ENCODE data around the gene LRPAP1. TPM values are rescaled to one million over a fixed set of nuclear protein-coding genes. Genes with fewer than 3 reads are reported as not detected.

The LRPAP1 gene
- total RNA-seq, 2 experiments from 2014 or later: 58.2 to 61.2 TPM

DNA sequence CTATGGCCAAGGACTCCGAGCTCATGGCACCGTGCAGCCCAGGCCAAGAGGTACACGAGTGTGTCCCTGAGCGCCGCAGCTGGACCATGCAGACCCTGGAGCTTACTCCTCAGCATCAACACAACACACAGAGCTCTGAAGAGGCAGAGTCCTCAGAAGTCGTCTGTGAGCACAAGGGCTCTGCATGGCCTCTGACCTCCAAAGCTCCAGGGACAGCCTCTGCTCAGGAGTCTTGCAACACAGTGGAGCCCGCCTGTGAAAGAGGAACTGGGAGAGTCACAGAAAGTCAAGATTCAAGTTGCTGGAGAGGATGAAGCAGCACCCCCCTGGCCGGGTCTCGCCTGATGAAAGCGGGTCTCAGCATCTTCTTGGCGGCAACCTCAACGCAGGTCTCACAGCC is 2.9 kb downstream of the LRPAP1 start:
- Mint-ChIP-seq H3K4me1 (peaks cover 21% of the 10 kb centered on the region), H3K4me3 (no peak overlapping the region), H3K36me3 (no peaks in the 10 kb centered on the region), H3K27ac (no peak overlapping the region), H3K27me3 (no peaks in the 10 kb centered on the region), H3K9me3 (no peaks in the 10 kb centered on the region)
- DNase-seq: no peak

DNA sequence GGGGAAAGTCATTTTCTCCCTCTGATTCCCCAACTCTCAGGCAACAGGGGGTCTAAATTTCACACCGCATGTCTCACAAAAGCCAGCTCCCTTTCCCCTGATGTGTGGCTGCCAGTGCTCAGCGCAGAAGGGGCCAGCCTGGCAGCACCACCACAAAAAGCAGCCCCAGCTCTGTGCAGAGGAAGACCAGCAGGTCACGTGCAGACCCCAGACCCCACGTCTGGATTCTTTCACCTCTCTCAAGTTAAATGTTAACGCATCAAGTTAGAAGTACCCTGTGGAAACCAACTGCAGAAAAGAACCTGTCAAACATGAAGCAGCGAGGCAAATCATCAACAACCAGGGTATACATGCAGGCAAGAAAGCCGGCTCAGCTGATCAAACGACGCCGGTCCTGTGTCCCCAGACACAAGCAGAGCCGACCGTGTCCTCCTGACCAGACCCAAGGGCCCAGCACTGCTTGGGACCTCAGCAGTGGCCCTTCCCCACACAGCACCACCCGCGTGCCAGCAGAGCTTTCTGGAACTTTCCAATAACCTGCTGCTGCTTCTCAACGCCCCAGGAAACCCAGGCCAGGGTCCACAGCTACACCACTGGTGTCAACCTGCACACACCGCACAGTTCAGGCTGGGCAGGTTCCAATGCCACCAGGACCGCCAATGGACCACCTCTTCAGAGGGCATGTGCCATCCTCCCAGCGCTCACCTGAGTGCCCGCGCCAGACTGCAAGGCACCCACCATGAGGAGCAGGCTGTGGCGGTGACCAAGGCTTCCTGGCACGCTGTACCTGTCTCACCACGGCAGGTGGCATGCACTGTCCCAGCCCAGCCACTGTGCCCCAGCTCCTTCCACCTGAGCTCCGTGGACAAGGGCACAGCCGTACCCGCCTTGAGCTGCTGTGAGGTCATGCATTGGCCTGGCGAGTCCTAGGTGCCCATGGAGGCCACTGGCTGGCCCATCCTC is 4.0 kb downstream of the LRPAP1 start:
- Mint-ChIP-seq H3K9me3 (no peaks in the 10 kb centered on the region), H3K27me3 (no peaks in the 10 kb centered on the region), H3K36me3 (no peaks in the 10 kb centered on the region), H3K4me1 (peaks cover 18% of the 10 kb centered on the region), H3K4me3 (no peak overlapping the region), H3K27ac (no peak overlapping the region)
- no peak for DNase-seq

DNA sequence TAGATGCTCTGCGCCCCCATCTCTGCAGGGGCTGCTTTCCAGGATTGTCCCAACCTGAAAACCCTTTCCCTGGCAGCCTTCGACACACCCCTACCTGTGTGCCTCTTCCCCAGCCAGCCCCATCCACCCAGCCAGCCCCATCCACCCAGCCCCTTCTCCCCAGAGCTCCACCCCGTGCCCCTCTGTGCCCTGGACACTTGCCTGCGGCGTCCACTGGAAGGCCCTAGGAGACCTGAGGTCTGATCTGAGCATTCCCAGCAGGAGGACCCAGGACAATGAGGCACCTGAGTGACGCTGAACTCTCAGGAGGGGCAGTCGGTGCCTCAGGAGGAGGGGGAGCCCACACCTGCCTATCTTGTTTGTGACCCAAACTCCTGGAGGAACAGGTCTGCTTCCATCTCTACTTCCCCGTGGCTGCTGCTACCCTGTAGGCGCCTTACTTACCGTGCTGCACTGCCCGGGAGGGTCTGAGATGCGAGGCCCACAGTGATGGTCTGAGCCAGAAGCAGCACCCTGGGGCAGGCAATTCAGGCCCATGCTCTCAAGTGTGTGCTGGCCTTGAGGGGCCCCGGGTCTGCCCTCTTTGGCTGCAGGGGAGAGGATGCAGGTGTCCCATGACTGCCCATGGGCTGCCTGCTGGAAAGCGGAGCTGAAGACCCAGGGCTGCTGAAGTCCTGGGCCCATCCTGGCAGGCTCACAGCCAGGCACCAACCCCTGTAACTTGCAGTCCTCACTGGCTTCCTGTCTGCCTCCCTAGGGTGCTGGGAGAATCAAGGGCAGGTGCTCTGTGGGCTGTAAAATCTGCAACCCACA is 4.9 kb downstream of the LRPAP1 start:
- Mint-ChIP-seq H3K27ac (no peak overlapping the region), H3K4me1 (peaks cover 15% of the 10 kb centered on the region), H3K27me3 (no peaks in the 10 kb centered on the region), H3K4me3 (no peak overlapping the region), H3K36me3 (no peaks in the 10 kb centered on the region), H3K9me3 (no peaks in the 10 kb centered on the region)
- DNase-seq: no peak

GRCh38 chr4:3526456-3526855 is 5.8 kb downstream of the LRPAP1 start:
- no peak overlapping the region for H3K27ac Mint-ChIP-seq
- no peaks in the 10 kb centered on the region for H3K27me3 Mint-ChIP-seq
- no peak overlapping the region for H3K4me3 Mint-ChIP-seq
- DNase-seq: no peak
- H3K36me3 Mint-ChIP-seq: no peaks in the 10 kb centered on the region
- H3K4me1 Mint-ChIP-seq: peaks cover 13% of the 10 kb centered on the region
- H3K9me3 Mint-ChIP-seq: no peaks in the 10 kb centered on the region

DNA sequence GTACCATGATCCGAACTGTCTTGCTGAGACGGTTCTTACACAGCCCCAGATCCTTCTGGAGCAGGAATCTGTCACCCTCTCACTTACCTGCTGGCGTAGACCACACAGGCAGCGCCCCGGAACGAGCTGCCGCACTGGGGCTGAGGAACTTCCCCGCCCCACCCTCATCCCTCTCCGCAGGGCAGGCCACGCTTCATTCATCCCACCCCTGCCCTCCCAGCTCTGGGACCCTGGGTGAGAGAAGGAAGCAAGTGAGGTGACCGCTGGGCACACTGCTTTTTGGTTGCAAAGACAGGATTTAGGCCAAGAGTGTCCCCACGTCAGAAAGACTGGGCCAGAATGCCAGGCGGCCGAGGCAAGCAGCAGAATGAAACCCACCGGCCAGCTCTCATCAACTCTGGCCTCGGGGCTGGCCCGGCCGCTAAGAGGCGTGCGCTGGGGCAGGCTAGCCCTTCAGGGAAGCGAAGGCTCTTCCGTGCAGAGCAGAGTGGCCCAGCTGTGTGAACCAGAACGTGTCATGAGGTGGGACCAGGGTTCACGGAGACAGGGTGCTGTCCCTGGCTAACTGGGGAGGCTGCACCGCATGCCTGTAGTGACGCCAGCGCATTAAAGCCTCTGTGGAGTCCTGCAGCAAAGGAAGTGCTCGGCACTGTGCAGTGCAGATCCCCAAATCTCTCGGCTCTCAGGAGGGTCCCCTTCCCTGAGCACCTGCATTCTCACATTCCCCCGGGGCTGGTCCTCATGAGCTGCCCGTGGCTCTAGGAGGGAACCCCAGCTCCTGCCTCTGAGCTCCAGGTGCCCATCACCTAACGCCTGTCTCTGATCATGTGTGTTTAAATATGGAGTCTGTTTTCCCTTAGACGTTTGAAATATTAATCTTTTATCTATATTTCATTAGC is 6.4 kb downstream of the LRPAP1 start:
- DNase-seq: no peak
- no peaks in the 10 kb centered on the region for H3K36me3 Mint-ChIP-seq
- H3K9me3 Mint-ChIP-seq: no peaks in the 10 kb centered on the region
- no peaks in the 10 kb centered on the region for H3K27me3 Mint-ChIP-seq
- H3K4me1 Mint-ChIP-seq: peaks cover 9% of the 10 kb centered on the region
- no peak overlapping the region for H3K27ac Mint-ChIP-seq
- no peak overlapping the region for H3K4me3 Mint-ChIP-seq

- DNase-seq: no peak
- no peaks in the 10 kb centered on the region for H3K36me3 Mint-ChIP-seq
Measured at GRCh38 chr4:3524920-3525319, 7.3 kb downstream of the LRPAP1 start.

GRCh38 chr4:3524349-3524748 is 7.9 kb downstream of the LRPAP1 start:
- no peak for DNase-seq
- Mint-ChIP-seq H3K4me1 (peaks cover 3% of the 10 kb centered on the region), H3K27ac (no peak overlapping the region), H3K27me3 (no peaks in the 10 kb centered on the region), H3K9me3 (no peaks in the 10 kb centered on the region), H3K4me3 (no peak overlapping the region), H3K36me3 (no peaks in the 10 kb centered on the region)

More at GRCh38 chr4:3524920-3525319, 7.3 kb downstream of the LRPAP1 start:
- Mint-ChIP-seq H3K9me3 (no peaks in the 10 kb centered on the region), H3K27ac (no peak overlapping the region), H3K27me3 (no peaks in the 10 kb centered on the region), H3K4me1 (peaks cover 3% of the 10 kb centered on the region), H3K4me3 (no peak overlapping the region)

DNA sequence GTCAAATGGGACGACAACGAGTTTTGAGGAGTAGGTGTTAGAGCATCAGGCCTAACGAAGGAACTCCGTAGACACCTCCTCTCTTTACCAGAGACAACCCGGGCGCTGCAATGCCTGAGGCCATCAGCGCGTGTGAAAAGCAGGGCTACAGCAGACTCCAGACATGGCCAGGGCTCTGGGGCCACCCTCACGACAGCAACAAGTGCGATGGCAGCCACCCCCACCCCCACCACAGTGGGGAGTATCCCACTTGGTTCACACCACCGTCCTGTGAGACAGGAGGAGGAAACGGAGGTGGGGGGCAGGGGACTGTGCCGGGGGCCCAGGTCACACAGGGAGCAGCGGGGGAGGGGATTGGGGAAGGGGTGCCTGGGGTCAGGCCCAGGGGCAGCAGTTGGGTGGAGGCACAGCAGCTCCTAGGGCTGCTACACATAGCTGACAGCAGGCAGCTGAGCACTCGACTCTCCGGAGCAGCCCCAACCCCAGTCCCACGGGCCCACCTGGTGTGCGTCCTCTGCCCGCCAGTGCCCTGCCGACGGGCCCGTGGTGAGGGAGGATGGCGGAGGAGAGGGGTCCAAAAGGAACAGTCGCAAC is 8.5 kb downstream of the LRPAP1 start:
- no peaks in the 10 kb centered on the region for H3K27me3 Mint-ChIP-seq
- no peak overlapping the region for H3K27ac Mint-ChIP-seq
- H3K4me3 Mint-ChIP-seq: no peak overlapping the region
- H3K4me1 Mint-ChIP-seq: peaks cover 3% of the 10 kb centered on the region
- H3K36me3 Mint-ChIP-seq: no peaks in the 10 kb centered on the region
- no peak for DNase-seq
- no peaks in the 10 kb centered on the region for H3K9me3 Mint-ChIP-seq

DNA sequence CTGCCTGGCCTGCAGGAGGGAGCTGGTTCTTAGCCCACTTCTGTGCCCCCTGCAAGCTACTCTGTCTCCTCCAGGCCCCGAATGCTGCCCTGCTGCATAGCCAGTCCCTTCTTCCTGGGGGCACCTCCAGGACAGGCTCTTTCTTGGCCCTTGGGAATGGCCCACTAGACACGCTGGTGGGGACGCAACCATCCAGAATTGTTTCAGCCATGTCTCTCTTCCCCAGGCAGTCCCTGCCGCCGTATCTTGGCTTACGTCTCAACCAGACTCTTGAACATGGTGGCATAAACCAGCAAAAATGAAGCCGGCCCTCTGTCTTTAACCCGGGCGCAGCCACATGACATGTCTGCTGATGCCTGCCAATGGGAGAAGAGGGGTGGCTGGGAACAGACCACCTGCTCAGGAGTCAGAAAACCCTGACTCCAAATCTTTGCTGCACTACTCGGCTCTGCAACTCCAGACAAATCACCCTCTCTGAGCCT is 9.0 kb downstream of the LRPAP1 start:
- H3K4me3 Mint-ChIP-seq: no peak overlapping the region
- DNase-seq: no peak
- no peaks in the 10 kb centered on the region for H3K27me3 Mint-ChIP-seq
- H3K36me3 Mint-ChIP-seq: no peaks in the 10 kb centered on the region
- H3K4me1 Mint-ChIP-seq: peaks cover 3% of the 10 kb centered on the region
- H3K27ac Mint-ChIP-seq: no peak overlapping the region
- H3K9me3 Mint-ChIP-seq: no peaks in the 10 kb centered on the region

DNA sequence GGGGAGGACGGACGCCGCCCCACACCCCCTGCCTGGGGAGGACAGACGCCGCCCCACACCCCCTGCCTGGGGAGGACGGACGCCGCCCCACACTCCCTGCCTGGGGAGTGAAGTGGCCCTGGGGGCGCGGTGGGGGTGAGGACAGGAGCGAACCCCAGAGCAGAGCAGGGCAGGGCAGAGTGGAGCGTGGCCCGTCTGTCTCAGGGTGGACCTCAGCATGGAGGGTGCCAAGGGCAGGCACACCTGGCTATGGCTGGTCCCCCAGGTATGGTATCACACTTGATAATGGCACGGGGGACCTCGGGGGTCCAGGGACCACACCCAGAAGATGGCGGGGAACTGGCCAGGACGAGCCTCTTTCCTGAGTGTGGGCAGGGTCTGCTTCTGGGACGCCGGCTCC is 9.6 kb downstream of the LRPAP1 start:
- H3K4me3 Mint-ChIP-seq: no peak overlapping the region
- no peak overlapping the region for H3K27ac Mint-ChIP-seq
- no peaks in the 10 kb centered on the region for H3K27me3 Mint-ChIP-seq
- H3K9me3 Mint-ChIP-seq: no peaks in the 10 kb centered on the region
- H3K36me3 Mint-ChIP-seq: no peaks in the 10 kb centered on the region
- DNase-seq: no peak
- H3K4me1 Mint-ChIP-seq: no peaks in the 10 kb centered on the region

GRCh38 chr4:3522326-3522640 is 9.9 kb downstream of the LRPAP1 start:
- Mint-ChIP-seq H3K9me3 (no peaks in the 10 kb centered on the region), H3K27me3 (no peaks in the 10 kb centered on the region), H3K36me3 (no peaks in the 10 kb centered on the region), H3K27ac (no peak overlapping the region), H3K4me3 (no peak overlapping the region), H3K4me1 (no peaks in the 10 kb centered on the region)
- DNase-seq: no peak

GRCh38 chr4:3521621-3522325 is 10.4 kb downstream of the LRPAP1 start:
- no peak for DNase-seq
- H3K9me3 Mint-ChIP-seq: no peaks in the 10 kb centered on the region
- no peaks in the 10 kb centered on the region for H3K4me1 Mint-ChIP-seq
- H3K4me3 Mint-ChIP-seq: no peak overlapping the region
- H3K36me3 Mint-ChIP-seq: no peaks in the 10 kb centered on the region
- H3K27me3 Mint-ChIP-seq: no peaks in the 10 kb centered on the region
- H3K27ac Mint-ChIP-seq: no peak overlapping the region

GRCh38 chr4:3520796-3521600 is 11.2 kb downstream of the LRPAP1 start:
- Mint-ChIP-seq H3K4me1 (no peaks in the 10 kb centered on the region), H3K4me3 (no peak overlapping the region), H3K9me3 (no peaks in the 10 kb centered on the region), H3K27ac (no peak overlapping the region), H3K36me3 (no peaks in the 10 kb centered on the region), H3K27me3 (no peaks in the 10 kb centered on the region)
- DNase-seq: no peak
